Colonic mucosa (tissue), 4 donors: ENCODE data around the gene GPM6B. TPM values are rescaled to one million over a fixed set of nuclear protein-coding genes. Genes with fewer than 3 reads are reported as not detected.

ENCODE experiments used
- DNase-seq: peaks from one replicate; pipeline ENCODE4 v3.0.0-alpha.2; 2020
- H3K27ac ChIP-seq: fragments of 200-600 bp; one replicate; pipeline ENCODE4 v1.8.0; 2021
- H3K27me3 ChIP-seq: fragments of 200-600 bp; one replicate; pipeline ENCODE4 v1.8.0; 2021
- H3K36me3 ChIP-seq: fragments of 200-600 bp; one replicate; pipeline ENCODE4 v1.8.0; 2021
- H3K4me1 ChIP-seq: fragments of 200-600 bp; one replicate; pipeline ENCODE4 v1.8.0; 2021; ENCODE audit warnings: mild to moderate bottlenecking
- H3K4me3 ChIP-seq: fragments of 200-600 bp; one replicate; pipeline ENCODE4 v1.8.0; 2021
- H3K9ac ChIP-seq, 2 donors: one replicate each; pipeline ENCODE4 v1.7.0; 2013; ENCODE audit warnings: control low read depth in 2 of 2, low read depth in 2 of 2, low read length in 2 of 2
- H3K9me3 ChIP-seq: fragments of 200-600 bp; one replicate; pipeline ENCODE4 v1.8.0; 2021
- intact Hi-C: fragments of 100-400 bp; cut with DNase I; formaldehyde crosslinking; loops from one replicate; pipeline ENCODE4 v1.14.1; 2022
- total RNA-seq, 2 donors: library from RNA; stranded (reverse); fragmentation: NEBNext Ultra II Directional in 1 of 2; extraction: Animal tissue kit (Norgen Biotek cat#: 25700) in 1 of 2; gene quantifications; one replicate each; pipeline ENCODE4 v1.2.1, GENCODE V29; 2021
- TF ChIP-seq, protein P1 (sequence below): fragments of 200-600 bp; IDR thresholded peaks from one replicate; pipeline ENCODE4 v1.8.0; 2022; ENCODE audit warnings: antibody characterized with exemption, mild to moderate bottlenecking
- donor health status: healthy.
- donor health status: DM: no; HTN: no; CAD: no.
- donor health status: DM: no; HTN: no; CAD: no.

Gene GPM6B
- total RNA-seq, 2 donors from 2014 or later = 2.7 to 8.6 TPM

DNA sequence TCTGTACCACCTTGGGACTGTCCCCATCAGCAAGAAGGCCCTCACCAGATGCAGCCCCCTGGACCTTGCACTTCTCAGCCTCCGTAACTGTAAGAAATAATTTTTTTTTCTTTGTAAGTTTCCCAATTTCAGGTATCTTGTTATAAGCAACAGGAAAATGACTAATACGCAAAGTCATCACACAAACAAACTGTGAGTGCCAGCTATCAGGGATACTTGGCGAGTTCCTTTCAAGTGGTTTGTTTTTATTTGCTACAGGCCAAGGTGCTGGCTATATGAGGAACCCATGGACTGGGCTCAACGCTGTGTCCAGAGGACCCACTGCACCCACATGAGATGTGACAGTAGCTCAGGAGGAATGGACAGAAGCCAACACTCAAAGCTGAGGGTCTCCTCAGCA lies 11.5 kb upstream of the GPM6B start:
- H3K4me3 ChIP-seq = no peak overlapping the region
- no peaks in the 10 kb centered on the region for H3K9me3 ChIP-seq
- TF ChIP-seq, protein P1, sequence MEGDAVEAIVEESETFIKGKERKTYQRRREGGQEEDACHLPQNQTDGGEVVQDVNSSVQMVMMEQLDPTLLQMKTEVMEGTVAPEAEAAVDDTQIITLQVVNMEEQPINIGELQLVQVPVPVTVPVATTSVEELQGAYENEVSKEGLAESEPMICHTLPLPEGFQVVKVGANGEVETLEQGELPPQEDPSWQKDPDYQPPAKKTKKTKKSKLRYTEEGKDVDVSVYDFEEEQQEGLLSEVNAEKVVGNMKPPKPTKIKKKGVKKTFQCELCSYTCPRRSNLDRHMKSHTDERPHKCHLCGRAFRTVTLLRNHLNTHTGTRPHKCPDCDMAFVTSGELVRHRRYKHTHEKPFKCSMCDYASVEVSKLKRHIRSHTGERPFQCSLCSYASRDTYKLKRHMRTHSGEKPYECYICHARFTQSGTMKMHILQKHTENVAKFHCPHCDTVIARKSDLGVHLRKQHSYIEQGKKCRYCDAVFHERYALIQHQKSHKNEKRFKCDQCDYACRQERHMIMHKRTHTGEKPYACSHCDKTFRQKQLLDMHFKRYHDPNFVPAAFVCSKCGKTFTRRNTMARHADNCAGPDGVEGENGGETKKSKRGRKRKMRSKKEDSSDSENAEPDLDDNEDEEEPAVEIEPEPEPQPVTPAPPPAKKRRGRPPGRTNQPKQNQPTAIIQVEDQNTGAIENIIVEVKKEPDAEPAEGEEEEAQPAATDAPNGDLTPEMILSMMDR = no peak
- H3K9ac ChIP-seq = no peak overlapping the region
- H3K27ac ChIP-seq = no peak overlapping the region
- no peaks in the 10 kb centered on the region for H3K4me1 ChIP-seq
- no peaks in the 10 kb centered on the region for H3K27me3 ChIP-seq
- H3K36me3 ChIP-seq = no peaks in the 10 kb centered on the region
- intact Hi-C loops = no loop called here
- DNase-seq = no peak

DNA sequence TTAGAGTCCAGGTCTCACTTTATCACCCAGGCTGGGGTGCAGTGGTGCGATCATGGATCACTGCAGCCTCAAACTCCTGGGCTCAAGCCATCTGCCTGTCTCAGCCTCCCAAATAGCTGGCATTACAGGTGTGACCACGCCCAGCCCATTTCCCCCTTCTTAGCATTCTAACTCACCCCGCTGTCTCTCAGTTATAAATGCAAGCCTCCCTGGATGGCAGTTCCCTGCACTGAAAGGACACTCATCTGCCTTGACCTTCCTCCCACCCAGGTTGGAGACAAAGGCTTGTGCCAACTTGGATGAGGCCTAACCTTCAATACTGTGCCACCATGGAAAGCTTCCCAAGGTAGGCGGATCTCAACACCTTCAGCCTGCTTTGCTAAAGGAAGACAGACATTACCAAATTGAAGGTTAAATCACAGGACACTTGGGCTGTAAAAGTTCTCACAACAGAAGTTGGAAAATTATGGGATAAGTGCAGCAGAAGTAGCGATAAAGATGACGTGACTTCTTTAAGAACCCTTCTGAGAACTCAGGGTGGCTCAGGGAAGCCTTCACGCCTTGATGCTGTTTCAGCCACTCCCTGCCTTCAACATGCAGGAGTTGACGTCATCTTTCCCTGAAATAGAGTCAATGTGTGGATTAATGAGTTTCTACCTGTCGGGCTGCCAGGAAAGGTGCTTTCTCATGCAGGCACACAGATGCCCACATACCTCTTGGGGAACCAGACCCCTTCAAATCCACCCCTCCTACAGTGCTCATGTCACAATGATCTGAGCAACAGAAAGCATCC lies 10.6 kb upstream of the GPM6B start:
- Histone ChIP-seq H3K27me3 (no peaks in the 10 kb centered on the region), H3K27ac (no peak overlapping the region), H3K4me3 (no peak overlapping the region), H3K9me3 (no peaks in the 10 kb centered on the region), H3K9ac (no peak overlapping the region), H3K4me1 (no peaks in the 10 kb centered on the region), H3K36me3 (no peaks in the 10 kb centered on the region)
- intact Hi-C loops = no loop called here
- DNase-seq = no peak
- TF ChIP-seq, protein P1 = no peak

DNA sequence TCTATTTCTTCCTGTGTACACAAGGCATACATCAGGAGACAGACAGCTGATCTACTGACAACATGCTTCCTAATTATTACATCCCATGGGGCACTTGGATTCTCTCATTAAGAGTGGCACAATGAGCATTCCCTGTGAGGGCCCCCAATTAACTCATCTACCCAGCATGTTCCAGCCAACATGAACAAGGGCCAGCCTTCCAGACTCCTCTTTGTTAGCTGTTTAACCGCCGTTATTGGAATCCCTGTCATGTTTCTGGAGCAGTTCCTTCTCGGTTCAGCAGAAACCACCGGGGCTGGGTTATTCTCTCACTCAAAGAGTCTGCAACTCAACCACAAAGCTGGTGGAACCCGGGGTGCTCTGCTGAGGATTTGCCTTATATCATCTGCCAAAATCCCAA lies 9.9 kb upstream of the GPM6B start:
- TF ChIP-seq, protein P1 = no peak
- no peak overlapping the region for H3K4me3 ChIP-seq
- DNase-seq = no peak
- no peak overlapping the region for H3K27ac ChIP-seq
- H3K27me3 ChIP-seq = no peaks in the 10 kb centered on the region
- no peaks in the 10 kb centered on the region for H3K9me3 ChIP-seq
- H3K36me3 ChIP-seq = no peaks in the 10 kb centered on the region
- H3K4me1 ChIP-seq = no peaks in the 10 kb centered on the region
- intact Hi-C loops = no loop called here
- H3K9ac ChIP-seq = no peak overlapping the region

DNA sequence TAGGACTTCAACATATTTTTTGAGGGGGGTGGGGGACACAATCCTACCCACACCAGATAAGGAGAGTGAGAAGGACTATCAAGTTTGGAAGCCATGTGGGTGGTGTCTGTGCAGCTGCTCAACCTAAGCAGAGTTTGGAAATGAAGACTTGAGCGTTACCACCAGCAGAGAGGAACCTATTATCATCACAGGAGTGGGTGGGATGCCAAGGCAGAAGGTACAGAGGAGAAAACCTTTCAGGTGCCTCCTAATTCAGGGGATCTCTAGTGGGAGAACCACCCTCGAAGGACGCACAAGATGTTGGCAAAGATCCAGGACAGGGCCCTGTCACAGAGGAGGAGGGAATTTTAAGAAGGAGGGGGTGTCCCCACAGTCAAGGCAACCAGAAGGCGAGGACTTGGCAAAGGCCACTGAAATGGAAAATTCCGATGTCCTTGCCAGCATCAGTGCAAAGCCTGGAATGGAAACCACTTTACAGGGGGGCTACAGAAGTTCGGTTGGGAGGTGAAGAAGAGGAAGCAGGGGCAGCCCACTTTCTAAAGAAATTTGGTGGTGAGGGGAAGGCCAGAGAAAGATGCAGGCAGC lies 8.4 kb upstream of the GPM6B start:
- TF ChIP-seq, protein P1 = no peak
- no peak for DNase-seq
- no peaks in the 10 kb centered on the region for H3K4me1 ChIP-seq
- H3K27ac ChIP-seq = no peak overlapping the region
- no peaks in the 10 kb centered on the region for H3K9me3 ChIP-seq
- no peak overlapping the region for H3K9ac ChIP-seq
- no peaks in the 10 kb centered on the region for H3K36me3 ChIP-seq
- intact Hi-C loops = no loop called here
- H3K4me3 ChIP-seq = no peak overlapping the region
- no peaks in the 10 kb centered on the region for H3K27me3 ChIP-seq

DNA sequence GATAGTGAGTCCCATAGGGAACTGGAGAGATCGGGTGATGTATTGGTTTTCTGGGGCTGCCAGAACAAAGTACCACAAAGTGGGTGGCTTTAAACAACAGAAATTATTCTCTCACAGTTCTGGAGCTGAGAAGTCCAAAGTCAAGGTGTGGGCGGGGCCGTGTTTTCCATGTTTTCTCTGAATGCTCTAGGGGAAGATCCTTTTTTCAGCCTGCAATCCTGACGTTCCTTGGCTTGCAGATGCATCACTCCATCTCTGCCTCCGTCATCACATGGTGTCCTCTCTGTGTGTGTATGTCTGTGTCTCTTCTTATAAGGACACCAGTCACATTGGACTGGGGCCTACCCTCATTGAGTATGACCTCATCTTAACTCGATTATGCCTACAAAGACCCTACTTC lies 7.9 kb upstream of the GPM6B start:
- H3K9me3 ChIP-seq = no peaks in the 10 kb centered on the region
- H3K36me3 ChIP-seq = no peaks in the 10 kb centered on the region
- no peak overlapping the region for H3K9ac ChIP-seq
- TF ChIP-seq, protein P1 = no peak
- no peaks in the 10 kb centered on the region for H3K27me3 ChIP-seq
- no peak for DNase-seq
- H3K4me1 ChIP-seq = no peaks in the 10 kb centered on the region
- H3K27ac ChIP-seq = no peak overlapping the region
- intact Hi-C loops = no loop called here
- H3K4me3 ChIP-seq = no peak overlapping the region
